Measurements from ENCODE around the gene ACOT13.

DNA sequence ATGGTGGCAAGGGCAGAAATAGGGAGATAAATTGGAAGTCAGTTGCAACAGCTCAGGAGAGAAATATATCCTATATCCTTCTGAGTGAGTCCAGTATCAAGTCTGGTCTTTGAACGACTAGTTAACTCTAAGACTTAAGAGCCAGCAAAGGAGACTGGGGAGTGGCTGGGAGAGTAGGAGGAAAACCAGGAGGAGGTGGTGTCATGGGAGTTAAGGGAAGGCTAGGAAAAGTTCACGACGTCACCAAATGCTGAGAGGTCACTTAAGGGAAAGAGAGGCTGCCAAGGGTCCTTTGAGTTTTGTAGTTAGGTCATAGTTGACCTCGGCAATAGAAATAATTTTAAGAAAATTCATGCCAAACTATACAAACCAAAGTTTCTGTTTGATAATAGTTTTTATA lies 25.1 kb downstream of the ACOT13 start:
- TF ChIP-seq, protein P1, sequence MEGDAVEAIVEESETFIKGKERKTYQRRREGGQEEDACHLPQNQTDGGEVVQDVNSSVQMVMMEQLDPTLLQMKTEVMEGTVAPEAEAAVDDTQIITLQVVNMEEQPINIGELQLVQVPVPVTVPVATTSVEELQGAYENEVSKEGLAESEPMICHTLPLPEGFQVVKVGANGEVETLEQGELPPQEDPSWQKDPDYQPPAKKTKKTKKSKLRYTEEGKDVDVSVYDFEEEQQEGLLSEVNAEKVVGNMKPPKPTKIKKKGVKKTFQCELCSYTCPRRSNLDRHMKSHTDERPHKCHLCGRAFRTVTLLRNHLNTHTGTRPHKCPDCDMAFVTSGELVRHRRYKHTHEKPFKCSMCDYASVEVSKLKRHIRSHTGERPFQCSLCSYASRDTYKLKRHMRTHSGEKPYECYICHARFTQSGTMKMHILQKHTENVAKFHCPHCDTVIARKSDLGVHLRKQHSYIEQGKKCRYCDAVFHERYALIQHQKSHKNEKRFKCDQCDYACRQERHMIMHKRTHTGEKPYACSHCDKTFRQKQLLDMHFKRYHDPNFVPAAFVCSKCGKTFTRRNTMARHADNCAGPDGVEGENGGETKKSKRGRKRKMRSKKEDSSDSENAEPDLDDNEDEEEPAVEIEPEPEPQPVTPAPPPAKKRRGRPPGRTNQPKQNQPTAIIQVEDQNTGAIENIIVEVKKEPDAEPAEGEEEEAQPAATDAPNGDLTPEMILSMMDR (IDR thresholded peaks at IDR 0.05) = no peak
- no peak for TF ChIP-seq POLR2A (IDR thresholded peaks at IDR 0.05)
